Activated CD4-positive, alpha-beta T cell treated with anti-CD3 and anti-CD28 coated beads for 36 hours (primary cell): ENCODE results near the gene SEMA4D. TPM values are rescaled to one million over a fixed set of nuclear protein-coding genes. Genes with fewer than 3 reads are reported as not detected.

Experiments
- ATAC-seq: fragments of 200-7000 bp; cut with Tn5 transposase; one replicate; pipeline ENCODE4 v1.10.0; 2021; ENCODE audit warnings: mild to moderate bottlenecking, moderate library complexity
- CTCF ChIA-PET: fragments of 350-600 bp; sonication (Branson Sonifier 250); formaldehyde crosslinking; loops from one replicate; lab custom pipeline; 2021; ENCODE audit warnings: antibody characterized with exemption; lab: Charles Lee
- POLR2A ChIA-PET: fragments of 350-600 bp; sonication (Branson Sonifier 250); formaldehyde crosslinking; loops from one replicate; lab custom pipeline; 2021; ENCODE audit warnings: antibody characterized with exemption, inconsistent platforms; lab: Charles Lee
- DNase-seq: peaks from one replicate; pipeline ENCODE4 v3.0.0-alpha.2; 2020
- H3K27ac Mint-ChIP-seq: one replicate; pipeline ENCODE4 v1.8.0; 2021; ENCODE audit warnings: mixed read lengths
- H3K27me3 Mint-ChIP-seq: one replicate; pipeline ENCODE4 v1.8.0; 2021; ENCODE audit warnings: mixed read lengths
- H3K36me3 Mint-ChIP-seq: one replicate; pipeline ENCODE4 v1.8.0; 2021; ENCODE audit warnings: low read depth, mixed read lengths
- H3K4me1 Mint-ChIP-seq: one replicate; pipeline ENCODE4 v1.8.0; 2021; ENCODE audit warnings: mixed read lengths
- H3K4me3 Mint-ChIP-seq: one replicate; pipeline ENCODE4 v1.8.0; 2021; ENCODE audit warnings: mild to moderate bottlenecking, moderate library complexity, mixed read lengths
- H3K9me3 Mint-ChIP-seq: one replicate; pipeline ENCODE4 v1.8.0; 2021; ENCODE audit warnings: low read depth, mixed read lengths
- intact Hi-C, 2 experiments: fragments of 100-400 bp; cut with DNase I in 1 of 2; cut with micrococcal nuclease in 1 of 2; formaldehyde crosslinking; loops; one replicate each; pipeline versions ENCODE4 v1.14.2 to v1.15.1; 2022 to 2024; cut with DNase I, micrococcal nuclease
- total RNA-seq, 2 experiments: library from RNA; stranded (reverse); gene quantifications; one replicate each; pipeline ENCODE4 v1.2.3, GENCODE V29; 2021

Gene SEMA4D
- total RNA-seq, 2 experiments from 2014 or later, result 215 to 226 TPM

GRCh38 chr9:89435071-89435823 lies 62.7 kb downstream of the SEMA4D start:
- ATAC-seq (no peak), DNase-seq (no peak)
- no peaks in the 10 kb centered on the region for H3K27me3 Mint-ChIP-seq
- H3K9me3 Mint-ChIP-seq, result no peaks in the 10 kb centered on the region
- POLR2A ChIA-PET, result interaction anchor here (0.6 to 0.7 kb wide), 2 partner anchors 264 to 768 kb away, joined by 3 read pairs; no protein-coding TSS in a partner anchor
- peaks cover 35% of the 10 kb centered on the region for H3K36me3 Mint-ChIP-seq
- CTCF ChIA-PET, result no interaction called here
- peak overlapping the region; percentile 56 for H3K27ac Mint-ChIP-seq
- intact Hi-C loops, result no loop called here
- peaks cover 92% of the 10 kb centered on the region for H3K4me1 Mint-ChIP-seq
- no peak overlapping the region for H3K4me3 Mint-ChIP-seq

GRCh38 chr9:89434636-89435035 lies 63.3 kb downstream of the SEMA4D start:
- peak overlapping the region; percentile 76 for H3K27ac Mint-ChIP-seq
- peaks cover 92% of the 10 kb centered on the region for H3K4me1 Mint-ChIP-seq
- ChIA-PET POLR2A (no interaction called here), CTCF (interaction anchor here (0.6 kb wide), 1 partner anchor 16 kb away, joined by 3 read pairs; no protein-coding TSS in a partner anchor)
- no peaks in the 10 kb centered on the region for H3K9me3 Mint-ChIP-seq
- peaks cover 30% of the 10 kb centered on the region for H3K36me3 Mint-ChIP-seq
- H3K27me3 Mint-ChIP-seq, result no peaks in the 10 kb centered on the region
- intact Hi-C loops, result no loop called here
- ATAC-seq (no peak), DNase-seq (no peak)
- no peak overlapping the region for H3K4me3 Mint-ChIP-seq

GRCh38 chr9:89433826-89434225 lies 64.1 kb downstream of the SEMA4D start:
- ChIA-PET CTCF (interaction anchor here (1.9 kb wide), 1 partner anchor 115 kb away, joined by 6 read pairs; no protein-coding TSS in a partner anchor), POLR2A (no interaction called here)
- no peak overlapping the region for H3K27ac Mint-ChIP-seq
- H3K36me3 Mint-ChIP-seq, result peaks cover 37% of the 10 kb centered on the region
- ATAC-seq, result no peak
- no peak for DNase-seq
- intact Hi-C loops, result no loop called here
- no peak overlapping the region for H3K4me3 Mint-ChIP-seq
- H3K27me3 Mint-ChIP-seq, result no peaks in the 10 kb centered on the region
- peaks cover 92% of the 10 kb centered on the region for H3K4me1 Mint-ChIP-seq
- no peaks in the 10 kb centered on the region for H3K9me3 Mint-ChIP-seq

GRCh38 chr9:89432986-89433530 lies 64.9 kb downstream of the SEMA4D start:
- ATAC-seq (no peak), DNase-seq (no peak)
- ChIA-PET POLR2A (no interaction called here), CTCF (interaction anchor here (1.9 to 7.2 kb wide), 2 partner anchors 14 to 116 kb away, joined by 6 to 118 read pairs; no protein-coding TSS in a partner anchor)
- no peaks in the 10 kb centered on the region for H3K9me3 Mint-ChIP-seq
- H3K36me3 Mint-ChIP-seq, result peaks cover 44% of the 10 kb centered on the region
- intact Hi-C loops, result no loop called here
- peaks cover 96% of the 10 kb centered on the region for H3K4me1 Mint-ChIP-seq
- H3K27me3 Mint-ChIP-seq, result no peaks in the 10 kb centered on the region
- no peak overlapping the region for H3K27ac Mint-ChIP-seq
- H3K4me3 Mint-ChIP-seq, result no peak overlapping the region

- no peak for DNase-seq
- CTCF ChIA-PET, result interaction anchor here (0.9 to 7.2 kb wide), 4 partner anchors 15 to 117 kb away, joined by 3 to 118 read pairs (median 47); no protein-coding TSS in a partner anchor
- intact Hi-C loops, result no loop called here
- H3K36me3 Mint-ChIP-seq, result peaks cover 43% of the 10 kb centered on the region
- H3K27me3 Mint-ChIP-seq, result no peaks in the 10 kb centered on the region
- no peaks in the 10 kb centered on the region for H3K9me3 Mint-ChIP-seq
- no peak overlapping the region for H3K4me3 Mint-ChIP-seq
- H3K27ac Mint-ChIP-seq, result peak overlapping the region; percentile 32
- no peak for ATAC-seq
- POLR2A ChIA-PET, result interaction anchor here (0.8 kb wide), 1 partner anchor 12 kb away, joined by 3 read pairs; no protein-coding TSS in a partner anchor
- H3K4me1 Mint-ChIP-seq, result peaks cover 96% of the 10 kb centered on the region
Observed at GRCh38 chr9:89431930-89432725, 65.8 kb downstream of the SEMA4D start.

GRCh38 chr9:89430995-89431394 lies 66.9 kb downstream of the SEMA4D start:
- H3K9me3 Mint-ChIP-seq, result no peaks in the 10 kb centered on the region
- no peak overlapping the region for H3K4me3 Mint-ChIP-seq
- H3K4me1 Mint-ChIP-seq, result peaks cover 96% of the 10 kb centered on the region
- POLR2A ChIA-PET, result interaction anchor here (0.6 to 0.8 kb wide), 3 partner anchors 13 to 46 kb away, joined by 3 to 4 read pairs (median 3); no protein-coding TSS in a partner anchor
- ATAC-seq (no peak), DNase-seq (no peak)
- CTCF ChIA-PET, result interaction anchor here (0.7 to 7.2 kb wide), 5 partner anchors 16 to 118 kb away, joined by 3 to 118 read pairs (median 21); no protein-coding TSS in a partner anchor
- H3K36me3 Mint-ChIP-seq, result peaks cover 50% of the 10 kb centered on the region
- peak overlapping the region; percentile 75 for H3K27ac Mint-ChIP-seq
- intact Hi-C loops, result no loop called here
- H3K27me3 Mint-ChIP-seq, result no peaks in the 10 kb centered on the region

GRCh38 chr9:89428901-89429890 lies 68.7 kb downstream of the SEMA4D start:
- H3K36me3 Mint-ChIP-seq, result peaks cover 56% of the 10 kb centered on the region
- CTCF ChIA-PET, result interaction anchor here (0.7 to 7.2 kb wide), 32 partner anchors 9 to 165 kb away, joined by 3 to 118 read pairs (median 4); no protein-coding TSS in a partner anchor
- no peaks in the 10 kb centered on the region for H3K27me3 Mint-ChIP-seq
- POLR2A ChIA-PET, result interaction anchor here (1.2 to 2.2 kb wide), 4 partner anchors 11 to 119 kb away, joined by 4 to 8 read pairs (median 6); no protein-coding TSS in a partner anchor
- H3K27ac Mint-ChIP-seq, result peak overlapping the region; percentile 88
- DNase-seq (peak; percentile 75), ATAC-seq (peak; percentile 47)
- H3K4me3 Mint-ChIP-seq, result no peak overlapping the region
- intact Hi-C loops, result loop anchor here (1.0 to 10.0 kb wide), 4 partner anchors 118 to 1766 kb away; no protein-coding TSS in a partner anchor
- peaks cover 4% of the 10 kb centered on the region for H3K9me3 Mint-ChIP-seq
- peaks cover 97% of the 10 kb centered on the region for H3K4me1 Mint-ChIP-seq

GRCh38 chr9:89428222-89428761 lies 69.6 kb downstream of the SEMA4D start:
- DNase-seq (no peak), ATAC-seq (no peak)
- H3K4me1 Mint-ChIP-seq, result peaks cover 99% of the 10 kb centered on the region
- peak overlapping the region; percentile 88 for H3K27ac Mint-ChIP-seq
- H3K27me3 Mint-ChIP-seq, result no peaks in the 10 kb centered on the region
- ChIA-PET POLR2A (interaction anchor here (0.6 to 2.2 kb wide), 9 partner anchors 11 to 63 kb away, joined by 3 to 10 read pairs (median 4); no protein-coding TSS in a partner anchor), CTCF (interaction anchor here (0.7 to 7.2 kb wide), 11 partner anchors 12 to 123 kb away, joined by 3 to 118 read pairs (median 7); no protein-coding TSS in a partner anchor)
- intact Hi-C loops, result loop anchor here (5.0 to 10.0 kb wide), 3 partner anchors 119 to 1767 kb away; no protein-coding TSS in a partner anchor
- H3K36me3 Mint-ChIP-seq, result peaks cover 59% of the 10 kb centered on the region
- peaks cover 6% of the 10 kb centered on the region for H3K9me3 Mint-ChIP-seq
- no peak overlapping the region for H3K4me3 Mint-ChIP-seq

GRCh38 chr9:89427621-89428221 lies 70.2 kb downstream of the SEMA4D start:
- ATAC-seq, result peak; percentile 71
- peaks cover 6% of the 10 kb centered on the region for H3K9me3 Mint-ChIP-seq
- intact Hi-C loops, result loop anchor here (1.0 to 10.0 kb wide), 12 partner anchors 9 to 1767 kb away; partner anchors contain the start of gene SECISBP2 (in 1 of the 2)
- peak overlapping the region; percentile 53 for H3K4me3 Mint-ChIP-seq
- H3K27me3 Mint-ChIP-seq, result no peaks in the 10 kb centered on the region
- POLR2A ChIA-PET, result interaction anchor here (0.6 to 2.2 kb wide), 10 partner anchors 11 to 64 kb away, joined by 3 to 10 read pairs (median 4); no protein-coding TSS in a partner anchor
- peak overlapping the region; percentile 88 for H3K27ac Mint-ChIP-seq
- peaks cover 99% of the 10 kb centered on the region for H3K4me1 Mint-ChIP-seq
- DNase-seq, result peak; percentile 92
- H3K36me3 Mint-ChIP-seq, result peaks cover 58% of the 10 kb centered on the region
- CTCF ChIA-PET, result interaction anchor here (1.1 to 7.2 kb wide), 4 partner anchors 17 to 121 kb away, joined by 3 to 118 read pairs (median 64); no protein-coding TSS in a partner anchor
